ENCODE data around the gene GSTT2. TPM values are rescaled to one million over a fixed set of nuclear protein-coding genes. Genes with fewer than 3 reads are reported as not detected.

Gene GSTT2
- total and polyA plus RNA-seq, 5 donors = 0.14 TPM; not detected in 4

DNA sequence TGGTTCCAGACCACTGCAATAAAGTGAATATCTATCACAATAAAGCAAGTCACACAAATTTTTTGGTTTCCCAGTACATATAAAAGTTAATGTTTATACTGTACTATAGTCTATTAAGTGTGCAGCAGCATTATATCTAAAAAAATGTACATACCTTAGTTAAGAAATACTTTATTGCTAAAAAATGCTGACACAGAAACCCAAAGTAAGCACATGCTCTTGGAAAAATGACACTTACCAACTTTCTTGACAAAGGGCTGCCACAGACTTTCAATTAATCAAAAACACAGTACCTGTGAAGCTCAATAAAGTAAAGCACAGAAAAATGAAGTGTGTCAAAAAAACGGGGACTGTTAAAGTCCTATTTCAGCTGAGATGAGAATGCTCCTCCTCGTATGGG lies 48.1 kb downstream of the GSTT2 start:
- ATAC-seq (no peak), DNase-seq (no peak)
- H3K4me3 ChIP-seq (ENCODE audit: low read length) = no peak overlapping the region
- 66% methylated on average over 2 of the region's 2 CpGs for WGBS
- intact Hi-C loops (cut with DNase I) = no loop called here
- H3K27me3 ChIP-seq (ENCODE audit: control insufficient read depth, insufficient read depth) = no peaks in the 10 kb centered on the region
- H3K9me3 ChIP-seq (ENCODE audit: control insufficient read depth, low read length) = no peaks in the 10 kb centered on the region
- peaks cover 2% of the 10 kb centered on the region for H3K4me1 ChIP-seq (ENCODE audit: control insufficient read depth, insufficient read depth, low read length)
- H3K27ac ChIP-seq (ENCODE audit: low read length) = no peak overlapping the region

DNA sequence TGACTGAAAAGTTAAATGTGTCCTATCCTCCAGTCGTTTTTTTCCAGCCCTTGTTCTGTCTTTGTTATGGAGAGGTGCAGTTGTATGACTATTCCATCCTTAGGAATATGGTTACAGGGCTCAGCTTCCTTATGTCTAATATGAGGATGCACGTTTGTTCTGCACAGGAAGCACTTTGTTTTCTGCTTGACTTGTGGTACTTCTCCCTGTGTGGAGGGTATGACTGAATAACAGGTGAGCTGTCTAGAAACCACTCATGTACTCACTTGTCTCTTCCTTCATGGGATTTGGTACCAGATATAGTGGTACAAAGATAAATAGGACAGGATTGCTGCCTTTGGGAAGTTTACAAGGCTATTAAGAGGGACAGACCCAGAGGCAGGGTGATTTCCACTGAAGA lies 48.6 kb downstream of the GSTT2 start:
- WGBS = 32% methylated on average over 2 of the region's 2 CpGs
- intact Hi-C loops (cut with DNase I) = no loop called here

DNA sequence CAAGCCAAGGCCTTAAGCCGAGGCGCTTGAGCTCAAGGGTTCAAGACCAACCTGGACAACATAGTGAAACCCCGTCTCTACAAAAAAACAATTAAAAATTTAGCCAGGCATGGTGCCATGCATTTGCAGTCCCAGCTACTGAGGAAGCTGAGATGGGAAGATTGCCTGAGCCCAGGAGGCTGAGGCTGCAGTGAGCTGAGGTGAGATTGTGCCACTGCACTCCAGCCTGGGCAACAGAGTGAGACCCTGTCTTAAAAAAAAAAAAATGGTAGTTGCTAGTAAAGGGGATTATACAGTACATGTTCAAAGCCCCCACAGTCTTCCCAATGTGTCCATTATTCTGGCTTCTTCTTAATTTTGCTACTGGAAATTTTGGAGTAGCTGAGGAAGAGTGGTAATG lies 49.4 kb downstream of the GSTT2 start:
- ATAC-seq = no peak

More for the DNA sequence above, 48.6 kb downstream of the GSTT2 start:
- no peaks in the 10 kb centered on the region for H3K9me3 ChIP-seq (ENCODE audit: control insufficient read depth, low read length)
- no peak overlapping the region for H3K4me3 ChIP-seq (ENCODE audit: low read length)
- no peak for DNase-seq
- ATAC-seq = no peak
- H3K27me3 ChIP-seq (ENCODE audit: control insufficient read depth, insufficient read depth) = no peaks in the 10 kb centered on the region
- H3K27ac ChIP-seq (ENCODE audit: low read length) = no peak overlapping the region
- peaks cover 2% of the 10 kb centered on the region for H3K4me1 ChIP-seq (ENCODE audit: control insufficient read depth, insufficient read depth, low read length)

DNA sequence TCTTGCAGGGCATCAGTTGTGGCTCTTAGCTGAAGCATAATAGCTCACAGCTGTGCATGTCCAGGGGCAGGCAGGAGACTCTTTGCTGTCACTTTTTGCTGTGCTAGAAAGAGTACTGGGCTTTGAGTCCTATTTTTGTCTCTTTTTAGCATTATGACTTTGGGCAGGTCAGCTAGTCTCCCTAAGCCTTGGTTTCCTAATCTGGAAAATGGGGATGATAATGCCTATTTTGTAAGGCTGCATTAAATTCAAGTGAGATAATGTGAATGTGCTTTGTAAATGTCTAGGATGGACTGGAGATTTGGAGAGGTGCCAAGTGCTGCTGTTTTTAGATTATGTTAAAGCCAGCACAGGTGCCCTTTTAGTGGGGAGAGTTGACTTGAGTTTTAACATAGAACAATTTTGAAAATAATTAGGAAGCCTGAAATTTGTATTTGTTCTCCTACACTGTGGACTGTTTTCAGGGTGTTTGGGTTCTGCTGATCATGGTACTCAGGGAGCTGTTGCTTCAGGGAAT lies 50.3 kb downstream of the GSTT2 start:
- ATAC-seq (no peak), DNase-seq (no peak)
- Histone ChIP-seq H3K9me3 (ENCODE audit: control insufficient read depth, low read length) (no peaks in the 10 kb centered on the region), H3K4me3 (ENCODE audit: low read length) (no peak overlapping the region), H3K4me1 (ENCODE audit: control insufficient read depth, insufficient read depth, low read length) (peaks cover 2% of the 10 kb centered on the region), H3K27me3 (ENCODE audit: control insufficient read depth, insufficient read depth) (no peaks in the 10 kb centered on the region), H3K27ac (ENCODE audit: low read length) (no peak overlapping the region)
- intact Hi-C loops (cut with DNase I) = no loop called here

More for the DNA sequence above, 49.4 kb downstream of the GSTT2 start:
- Histone ChIP-seq H3K27ac (ENCODE audit: low read length) (no peak overlapping the region), H3K4me3 (ENCODE audit: low read length) (no peak overlapping the region), H3K9me3 (ENCODE audit: control insufficient read depth, low read length) (no peaks in the 10 kb centered on the region), H3K4me1 (ENCODE audit: control insufficient read depth, insufficient read depth, low read length) (peaks cover 2% of the 10 kb centered on the region), H3K27me3 (ENCODE audit: control insufficient read depth, insufficient read depth) (no peaks in the 10 kb centered on the region)
- no peak for DNase-seq
- 90% methylated on average over 3 of the region's 3 CpGs for WGBS
- intact Hi-C loops (cut with DNase I) = no loop called here

Other genes with a start within 250 kb of the GSTT2 start
- 1 to 10 TPM; 5.6 to 6.3 (median 6.1) TPM for gene ZNF70, start 229.0 kb upstream of the GSTT2 start, total RNA-seq
- gene ZNF70, start 229.0 kb upstream of the GSTT2 start, polyA plus RNA-seq = 1.9 TPM
- gene VPREB3, start 225.7 kb upstream of the GSTT2 start, total RNA-seq = under 1 TPM in 2 of 4 donors, not detected in 2; 0.40 to 0.41 TPM
- gene VPREB3, start 225.7 kb upstream of the GSTT2 start, polyA plus RNA-seq = 0.61 TPM
- under 1 TPM in 1 of 4 donors, not detected in 3; 0.21 TPM for gene C22orf15, start 217.1 kb upstream of the GSTT2 start, total RNA-seq
- not detected for gene C22orf15, start 217.1 kb upstream of the GSTT2 start, polyA plus RNA-seq
- 1,000 to 10,000 TPM in 3 of 4 donors, 100 to 1,000 TPM in 1; 993 to 1,434 (median 1,175) TPM for gene CHCHD10, start 212.2 kb upstream of the GSTT2 start, total RNA-seq
- 1,153 TPM for gene CHCHD10, start 212.2 kb upstream of the GSTT2 start, polyA plus RNA-seq
- gene MMP11, start 207.3 kb upstream of the GSTT2 start, total RNA-seq = 10 to 100 TPM in 2 of 4 donors, 1 to 10 TPM in 2; 2.8 to 15.4 (median 11.5) TPM
- gene MMP11, start 207.3 kb upstream of the GSTT2 start, polyA plus RNA-seq = 5.9 TPM
- gene SMARCB1, start 193.2 kb upstream of the GSTT2 start, total RNA-seq = 10 to 100 TPM; 48.8 to 55.9 (median 49.4) TPM
- gene SMARCB1, start 193.2 kb upstream of the GSTT2 start, polyA plus RNA-seq = 41.1 TPM
- gene DERL3, start 141.1 kb upstream of the GSTT2 start, total RNA-seq = 10 to 100 TPM in 2 of 4 donors, 1 to 10 TPM in 2; 6.1 to 11.6 (median 9.2) TPM
- 5.0 TPM for gene DERL3, start 141.1 kb upstream of the GSTT2 start, polyA plus RNA-seq
- gene SLC2A11, start 122.3 kb upstream of the GSTT2 start, total RNA-seq = 10 to 100 TPM; 12.0 to 27.2 (median 21.0) TPM
- 23.4 TPM for gene SLC2A11, start 122.3 kb upstream of the GSTT2 start, polyA plus RNA-seq
- gene MIF, start 85.8 kb upstream of the GSTT2 start, total RNA-seq = 100 to 1,000 TPM; 250 to 364 (median 272) TPM
- gene MIF, start 85.8 kb upstream of the GSTT2 start, polyA plus RNA-seq = 369 TPM
- gene GSTT2B, start 18.9 kb upstream of the GSTT2 start, total RNA-seq = 10 to 100 TPM in 1 of 4 donors, 1 to 10 TPM in 3; 2.9 to 11.1 (median 7.1) TPM
- gene GSTT2B, start 18.9 kb upstream of the GSTT2 start, polyA plus RNA-seq = 8.5 TPM
- gene DDTL, start 13.2 kb upstream of the GSTT2 start, total RNA-seq = 1 to 10 TPM in 2 of 4 donors, not detected in 2; 1.5 to 2.4 TPM
- 2.7 TPM for gene DDTL, start 13.2 kb upstream of the GSTT2 start, polyA plus RNA-seq
- 100 to 1,000 TPM; 125 to 175 (median 156) TPM for gene DDT, start 5.7 kb upstream of the GSTT2 start, total RNA-seq
- 437 TPM for gene DDT, start 5.7 kb upstream of the GSTT2 start, polyA plus RNA-seq
- gene GSTT4, start 25.3 kb downstream of the GSTT2 start, total RNA-seq = not detected
- gene GSTT4, start 25.3 kb downstream of the GSTT2 start, polyA plus RNA-seq = not detected
- 10 to 100 TPM; 34.7 to 48.6 (median 46.0) TPM for gene CABIN1, start 31.2 kb downstream of the GSTT2 start, total RNA-seq
- gene CABIN1, start 31.2 kb downstream of the GSTT2 start, polyA plus RNA-seq = 31.8 TPM
- gene SUSD2, start 201.4 kb downstream of the GSTT2 start, total RNA-seq = 1 to 10 TPM; 6.2 to 7.4 (median 7.3) TPM
- 6.7 TPM for gene SUSD2, start 201.4 kb downstream of the GSTT2 start, polyA plus RNA-seq